Eye (tissue), 1 donor: Measurements from ENCODE around the gene FSTL5.

Experiments
- DNase-seq: peaks from one replicate; pipeline ENCODE4 v3.0.0-alpha.2; 2015

The FSTL5 gene

GRCh38 chr4:162102713-162103112 is 61.1 kb downstream of the FSTL5 start:
- no peak for DNase-seq

GRCh38 chr4:162101337-162101736 is 62.5 kb downstream of the FSTL5 start:
- peak; percentile 37 for DNase-seq

- DNase-seq = no peak
Observed at GRCh38 chr4:162075726-162076125, 88.1 kb downstream of the FSTL5 start.

DNA sequence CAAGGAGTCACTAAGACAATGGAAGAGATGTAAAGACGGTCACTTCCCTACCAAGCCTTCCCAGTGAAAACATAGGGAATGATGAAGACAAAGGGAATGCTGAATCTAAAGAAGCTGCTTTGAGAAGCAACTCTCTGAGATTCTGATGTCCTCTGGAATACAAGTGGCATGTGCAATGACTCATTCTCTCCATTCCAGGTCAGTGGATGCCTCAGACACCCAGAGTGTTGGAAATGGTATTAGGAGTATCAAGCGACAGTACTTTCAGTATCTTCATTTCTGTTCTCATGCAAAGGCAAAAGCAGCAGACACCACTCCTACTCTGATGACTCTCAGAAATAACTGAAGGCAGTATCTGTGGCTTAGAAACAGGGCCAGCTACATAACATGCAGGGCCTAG is 102.6 kb downstream of the FSTL5 start:
- DNase-seq = no peak

DNA sequence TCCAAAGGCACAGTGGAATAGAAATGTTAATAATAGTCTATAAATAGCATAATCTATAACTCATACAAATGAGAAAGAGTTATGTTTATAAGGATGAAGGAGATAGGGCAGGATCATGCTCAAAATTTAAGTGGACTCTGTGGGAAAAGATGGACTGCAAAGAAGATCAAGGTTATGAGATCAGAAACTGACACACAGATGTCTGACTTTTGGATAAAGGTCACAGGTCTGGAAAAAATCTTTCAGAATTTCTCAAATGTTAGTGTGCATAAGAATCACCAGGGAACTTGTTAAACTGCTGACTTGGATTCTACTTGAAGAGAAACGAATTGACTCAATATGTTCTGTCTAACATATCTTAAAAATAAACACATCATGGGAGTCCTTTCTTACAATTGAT is 104.1 kb downstream of the FSTL5 start:
- no peak for DNase-seq

DNA sequence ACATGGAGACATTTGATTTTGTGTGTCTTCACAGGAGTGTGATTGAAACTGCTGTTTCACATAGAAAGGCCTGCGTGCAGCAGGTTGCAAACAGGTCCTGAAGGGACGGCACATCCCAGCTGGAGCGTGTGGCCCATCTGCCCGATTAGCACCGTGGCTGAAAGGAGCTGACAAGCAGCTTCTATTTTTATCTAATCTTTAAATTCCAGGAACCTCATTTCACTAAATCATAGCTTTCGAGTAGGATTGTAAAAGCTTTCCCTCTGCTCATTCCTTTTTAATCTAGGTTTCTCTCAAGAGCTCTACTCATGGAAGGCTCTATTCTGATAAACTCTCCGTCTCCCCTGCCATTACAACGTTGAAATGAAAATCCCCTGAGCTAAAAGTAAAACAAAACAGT is 106.8 kb downstream of the FSTL5 start:
- DNase-seq = peak; percentile 22

- no peak for DNase-seq
Observed at GRCh38 chr4:162046135-162046534, 117.7 kb downstream of the FSTL5 start.

DNA sequence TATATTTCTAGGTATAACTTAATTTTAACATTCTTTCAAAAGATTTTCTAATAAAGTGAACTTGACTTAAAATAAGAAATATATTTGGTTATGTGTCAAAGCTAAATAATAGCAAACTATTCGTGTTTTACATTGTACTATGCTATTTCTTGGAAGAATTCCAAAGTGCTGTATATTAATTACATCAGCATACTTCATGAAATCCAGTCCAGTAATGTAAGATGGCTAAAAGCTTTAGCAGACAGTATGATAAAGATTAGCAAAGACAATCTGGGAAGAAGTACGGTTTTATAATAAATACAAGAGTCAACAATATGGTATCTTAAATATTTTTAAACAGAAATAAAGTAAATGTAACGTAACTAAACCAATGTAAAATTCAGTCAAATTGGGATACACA is 125.7 kb downstream of the FSTL5 start:
- DNase-seq = no peak

- no peak for DNase-seq
Observed at GRCh38 chr4:162017863-162018262, 145.9 kb downstream of the FSTL5 start.

GRCh38 chr4:162016991-162017390 is 146.8 kb downstream of the FSTL5 start:
- DNase-seq = no peak

DNA sequence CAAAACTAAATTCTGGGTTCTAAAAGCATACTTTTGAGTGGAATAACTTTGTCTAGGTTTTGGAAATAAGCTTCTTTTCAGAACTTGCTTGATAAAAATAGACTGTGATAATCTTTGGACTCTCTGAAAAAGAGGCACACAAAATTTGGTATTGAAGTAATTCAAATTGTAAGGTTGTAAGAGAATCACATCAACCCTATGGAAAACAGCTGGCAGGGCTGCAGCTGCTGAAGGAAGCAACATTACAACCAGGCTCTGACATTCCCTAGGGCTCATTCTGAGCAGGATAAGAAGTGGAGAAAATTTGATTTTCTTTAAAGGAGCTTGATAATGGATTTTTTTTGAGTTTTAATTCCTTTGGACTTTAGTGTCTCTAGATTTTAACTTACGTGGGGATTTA is 147.6 kb downstream of the FSTL5 start:
- DNase-seq = no peak

DNA sequence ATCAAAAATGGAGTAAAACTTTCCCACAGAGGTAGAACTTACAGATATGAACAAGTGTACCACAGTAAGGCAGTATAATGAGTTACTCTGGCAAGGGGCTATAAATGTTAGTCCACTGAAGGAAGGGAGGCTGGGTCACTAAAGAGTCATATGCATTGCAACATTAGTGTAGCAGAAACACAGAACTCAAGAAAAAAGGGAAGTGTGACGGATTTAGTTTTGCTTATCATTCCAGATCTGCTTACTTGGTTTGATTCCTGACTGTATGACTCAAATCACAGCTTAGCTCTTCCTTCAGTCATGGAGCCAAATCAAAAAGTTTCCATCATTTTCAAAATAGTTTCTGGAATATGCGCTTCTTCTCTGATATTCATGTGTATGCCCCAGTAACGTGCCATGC is 148.7 kb downstream of the FSTL5 start:
- DNase-seq = no peak

GRCh38 chr4:162011089-162011488 is 152.7 kb downstream of the FSTL5 start:
- no peak for DNase-seq

DNA sequence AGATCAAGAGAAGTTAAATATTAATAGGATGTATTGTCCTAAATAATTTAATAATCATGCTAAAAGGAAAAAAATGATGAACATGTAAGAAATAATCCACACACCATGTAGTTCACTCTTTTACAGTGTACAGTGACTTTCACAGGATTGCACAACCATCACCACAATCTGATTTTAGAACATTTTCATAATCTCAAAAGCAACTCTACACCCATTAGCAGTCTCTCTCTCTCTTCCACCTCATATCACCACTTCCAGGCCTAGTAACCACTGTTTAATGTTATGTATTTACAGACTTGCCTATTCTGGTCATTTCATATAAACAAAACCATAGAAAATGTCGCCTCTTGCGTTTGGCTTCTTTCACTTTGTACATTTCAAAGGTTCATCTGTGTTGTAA is 153.4 kb downstream of the FSTL5 start:
- no peak for DNase-seq

GRCh38 chr4:161992317-161992716 is 171.5 kb downstream of the FSTL5 start:
- no peak for DNase-seq

DNA sequence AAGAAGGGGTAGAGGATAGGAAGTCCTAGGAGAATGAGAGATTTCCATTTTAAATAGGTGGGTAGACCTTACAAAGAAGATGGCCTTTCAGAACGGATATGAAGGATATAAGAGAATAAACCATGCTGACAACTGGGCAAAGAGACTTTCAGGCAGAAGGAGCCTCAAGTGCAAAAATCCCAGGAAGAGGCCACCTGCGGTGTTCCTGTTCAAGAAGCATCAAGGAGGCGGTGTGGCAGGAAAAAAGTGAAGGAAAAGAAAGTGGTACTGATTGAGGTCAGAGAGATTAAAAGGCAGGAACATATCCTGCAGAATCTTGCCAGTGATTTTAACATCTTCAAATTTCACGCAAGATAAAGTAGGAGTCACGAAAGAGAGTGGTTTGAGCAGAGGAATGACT is 172.0 kb downstream of the FSTL5 start:
- no peak for DNase-seq

DNA sequence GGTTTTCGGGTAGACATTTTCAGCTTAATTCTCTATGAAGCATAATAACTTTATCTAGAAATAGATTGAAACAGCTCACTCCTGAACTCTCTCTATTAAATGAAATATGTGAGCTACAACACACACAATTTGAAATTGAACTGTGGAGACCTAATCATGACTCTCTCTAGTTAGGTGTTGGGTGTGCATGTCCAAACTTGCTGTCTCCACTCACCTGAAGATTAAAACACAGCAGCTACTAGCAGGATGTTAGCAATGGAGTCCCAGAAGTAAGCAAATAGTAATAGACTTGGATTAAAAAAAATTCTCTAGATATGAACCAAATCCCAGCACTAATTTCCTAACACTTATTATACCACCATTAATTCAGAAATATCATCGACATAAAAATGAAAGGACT is 173.1 kb downstream of the FSTL5 start:
- DNase-seq = no peak

DNA sequence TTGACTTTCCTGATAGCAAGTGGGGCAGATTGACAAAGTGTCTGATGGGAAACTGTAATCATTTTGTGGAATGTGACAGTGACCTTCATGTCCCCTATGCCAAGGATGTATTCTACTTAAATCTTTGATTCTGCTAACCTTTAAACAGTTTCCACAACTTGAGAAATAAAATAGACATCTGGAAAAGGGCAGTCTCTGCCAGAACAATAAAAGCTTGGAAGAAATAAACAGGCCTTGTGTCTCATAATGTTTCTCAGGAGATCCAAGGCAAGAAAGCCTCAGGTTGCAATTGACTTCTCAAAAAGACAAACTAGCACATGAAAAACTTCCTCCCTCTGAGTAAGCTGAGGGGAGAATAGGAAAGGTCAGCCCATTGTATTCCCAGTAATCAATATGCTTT is 174.9 kb downstream of the FSTL5 start:
- no peak for DNase-seq

DNA sequence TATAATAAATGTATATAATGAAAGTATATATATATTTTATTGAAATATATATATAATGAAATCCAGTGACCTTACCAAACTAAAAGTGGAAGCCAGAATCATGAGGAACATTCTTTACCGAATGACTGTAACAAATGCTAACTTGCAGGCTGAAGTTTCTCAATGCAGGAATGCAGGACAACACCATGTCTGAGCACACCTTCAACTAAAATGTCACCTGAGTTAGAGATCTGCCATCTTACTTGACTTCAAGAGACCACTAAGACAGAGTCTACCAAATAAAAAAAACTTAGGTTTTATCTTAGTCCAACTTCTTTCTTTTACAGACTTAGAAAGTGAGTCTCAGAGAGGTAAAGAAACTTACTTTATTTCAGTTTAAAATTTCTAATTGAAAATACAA is 176.2 kb downstream of the FSTL5 start:
- no peak for DNase-seq

- DNase-seq = no peak
Observed at GRCh38 chr4:161952382-161952781, 211.4 kb downstream of the FSTL5 start.

DNA sequence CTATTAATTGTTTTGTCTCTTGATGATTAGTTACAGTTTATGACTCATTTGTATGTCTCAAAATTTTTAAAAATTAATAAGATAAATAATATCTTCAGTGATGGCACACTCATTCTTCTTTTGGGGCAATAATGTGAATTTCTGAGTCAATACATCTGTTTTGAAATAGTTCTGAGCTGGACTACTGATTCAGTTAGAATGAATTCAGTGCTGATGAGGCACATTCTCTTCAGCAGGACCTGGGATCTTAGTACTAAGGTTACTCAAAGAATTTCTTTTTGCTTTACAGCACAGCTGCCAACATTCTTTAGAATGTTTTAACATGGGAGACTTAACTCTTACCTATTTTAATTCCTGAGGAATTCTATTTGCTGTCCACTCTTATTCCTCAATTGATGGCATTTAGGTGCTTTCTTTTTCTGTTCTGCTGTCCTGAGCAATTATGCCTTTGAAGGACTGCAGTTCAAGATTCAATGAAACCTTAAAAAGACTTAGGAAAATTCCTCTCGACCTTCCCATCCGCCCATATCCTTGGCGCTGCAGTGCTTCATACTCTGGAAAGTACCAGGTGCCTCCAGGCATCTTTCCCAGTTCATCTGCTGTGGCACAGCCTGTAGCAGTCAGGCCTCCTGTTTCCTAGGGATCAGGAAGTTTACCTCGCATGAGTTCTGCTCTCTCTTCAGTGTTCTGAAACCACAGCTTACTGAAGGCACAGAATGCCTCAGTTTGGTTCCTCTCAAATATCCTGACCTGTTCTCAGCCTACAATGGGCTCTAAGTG is 213.7 kb downstream of the FSTL5 start:
- no peak for DNase-seq

- no peak for DNase-seq
Observed at GRCh38 chr4:161948026-161948770, 215.6 kb downstream of the FSTL5 start.

DNA sequence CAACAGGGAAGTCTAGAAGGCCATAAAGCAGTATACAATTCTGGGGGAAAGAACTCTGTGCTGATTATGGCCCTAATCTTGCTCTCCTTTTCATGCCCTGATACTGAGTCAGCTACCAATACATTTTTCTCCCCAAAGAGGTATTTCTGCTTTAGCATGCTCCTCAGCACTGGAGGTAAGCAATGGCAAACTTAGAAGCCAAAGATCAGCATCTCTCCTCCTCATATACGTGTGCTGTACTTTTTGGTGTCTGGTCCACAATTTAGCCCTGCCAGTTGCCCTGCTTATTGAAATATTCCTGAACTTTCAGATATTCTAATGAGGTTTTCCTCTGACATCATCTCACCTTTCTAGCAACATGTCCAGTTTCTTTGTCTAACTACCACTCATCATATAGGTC is 226.2 kb downstream of the FSTL5 start:
- no peak for DNase-seq
